Thymus (tissue), 11 donors: ENCODE results near the gene LELP1. TPM values are rescaled to one million over a fixed set of nuclear protein-coding genes. Genes with fewer than 3 reads are reported as not detected.

Experiments
- DNase-seq, 9 donors: peaks; one replicate each; pipeline ENCODE4 v3.0.0-alpha.2; 2013; ENCODE audit warnings: low spot score in 9 of 9, low read depth in 6 of 9, missing footprints in 1 of 9
- H3K27ac ChIP-seq, 2 donors: one replicate each; pipeline ENCODE4 v1.5.1; 2013; ENCODE audit warnings: control low read depth in 1 of 2, low read depth in 1 of 2, low read length in 1 of 2, mild to moderate bottlenecking in 1 of 2, moderate library complexity in 1 of 2
- H3K27me3 ChIP-seq, 2 donors: one replicate each; pipeline ENCODE4 v1.5.1; 2013; ENCODE audit warnings: low read length in 1 of 2; ENCODE audit not compliant: control insufficient read depth in 2 of 2, insufficient read depth in 1 of 2
- H3K36me3 ChIP-seq, 2 donors: one replicate each; pipeline ENCODE4 v1.5.1; 2013; ENCODE audit warnings: low read length in 1 of 2, mild to moderate bottlenecking in 1 of 2, moderate library complexity in 1 of 2; ENCODE audit not compliant: control insufficient read depth in 2 of 2, insufficient read depth in 2 of 2
- H3K4me1 ChIP-seq, 2 donors: one replicate each; pipeline ENCODE4 v1.5.1; 2013; ENCODE audit warnings: low read length in 2 of 2; ENCODE audit not compliant: control insufficient read depth in 2 of 2, insufficient read depth in 2 of 2
- H3K4me3 ChIP-seq, 2 donors: one replicate each; pipeline ENCODE4 v1.5.1; 2013; ENCODE audit warnings: low read length in 2 of 2, control low read depth in 1 of 2, mild to moderate bottlenecking in 1 of 2
- H3K9me3 ChIP-seq, 2 donors: one replicate each; pipeline ENCODE4 v1.5.1; 2013; ENCODE audit warnings: low read length in 1 of 2, mild to moderate bottlenecking in 1 of 2; ENCODE audit not compliant: control insufficient read depth in 2 of 2, insufficient read depth in 1 of 2
- WGBS: extraction: QIAGEN DNeasy Blood & Tissue Kit; methylation state at CpG from one replicate; pipeline ENCODE4 v1.1.7; 2013; 5-methylcytosine and 5-hydroxymethylcytosine counted together
- polyA plus RNA-seq: library from polyadenylated mRNA; stranded (reverse); fragments of 200-250 nt; gene quantifications from one replicate; pipeline ENCODE4 v1.2.3, GENCODE V29; 2013
- total RNA-seq: library from RNA; stranded (reverse); fragments of 120-200 nt; gene quantifications from one replicate; pipeline ENCODE4 v1.2.4, GENCODE V29; 2013
- donor health status: healthy.

The LELP1 gene
- total and polyA plus RNA-seq, 2 donors = 0.11 TPM; not detected in 1

DNA sequence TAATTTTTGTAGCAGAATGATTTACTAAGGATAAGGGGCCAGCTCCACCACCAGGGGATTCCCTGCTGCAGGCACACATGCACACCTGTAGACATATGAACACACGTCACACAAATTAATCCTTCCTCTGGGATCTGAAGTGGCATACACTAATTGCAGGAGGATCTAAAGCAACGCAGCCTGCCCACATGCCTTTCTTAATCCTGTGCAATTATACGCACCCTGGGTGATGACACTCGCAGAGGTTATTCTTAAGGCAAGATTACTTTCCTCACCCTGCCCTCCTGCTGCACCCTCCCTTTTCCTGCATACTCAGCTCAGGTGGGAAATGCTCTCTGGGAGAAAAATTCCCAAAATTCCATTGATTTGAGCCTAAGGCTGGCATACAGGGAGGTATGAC, 48.8 kb downstream of the LELP1 start:
- 95% methylated on average over 4 of the region's 4 CpGs for WGBS
- Histone ChIP-seq H3K27ac (no peak overlapping the region), H3K4me1 (no peaks in the 10 kb centered on the region), H3K9me3 (no peaks in the 10 kb centered on the region), H3K36me3 (no peaks in the 10 kb centered on the region), H3K4me3 (no peak overlapping the region), H3K27me3 (peaks cover 0 to 3% of the 10 kb centered on the region in 2 donors)
- DNase-seq = no peak

DNA sequence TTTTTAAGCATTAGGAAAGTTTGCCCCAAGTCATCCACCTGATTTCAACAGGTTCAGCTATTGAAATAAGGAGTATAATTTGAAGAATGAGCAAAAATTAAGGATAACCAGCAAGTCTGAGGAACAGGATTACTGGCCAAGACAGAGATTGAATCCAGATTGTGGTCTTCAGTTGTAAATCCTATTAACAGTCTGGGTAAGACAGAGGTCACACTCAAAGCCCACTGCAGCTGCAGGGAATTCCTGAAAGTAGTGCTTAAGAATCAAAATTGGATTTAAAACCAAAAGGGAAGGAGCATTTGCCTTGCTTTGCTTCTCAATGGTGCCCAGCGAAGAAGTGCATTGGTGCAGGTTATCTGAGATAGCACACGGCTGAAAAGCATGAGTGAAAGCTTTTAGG, 49.8 kb downstream of the LELP1 start:
- 49% methylated on average over 2 of the region's 2 CpGs for WGBS
- no peaks in the 10 kb centered on the region for H3K9me3 ChIP-seq
- no peak overlapping the region for H3K27ac ChIP-seq
- H3K4me1 ChIP-seq = no peaks in the 10 kb centered on the region
- no peaks in the 10 kb centered on the region for H3K36me3 ChIP-seq
- peaks cover under 1 to 3% of the 10 kb centered on the region in 2 donors for H3K27me3 ChIP-seq
- DNase-seq = no peak
- no peak overlapping the region for H3K4me3 ChIP-seq

DNA sequence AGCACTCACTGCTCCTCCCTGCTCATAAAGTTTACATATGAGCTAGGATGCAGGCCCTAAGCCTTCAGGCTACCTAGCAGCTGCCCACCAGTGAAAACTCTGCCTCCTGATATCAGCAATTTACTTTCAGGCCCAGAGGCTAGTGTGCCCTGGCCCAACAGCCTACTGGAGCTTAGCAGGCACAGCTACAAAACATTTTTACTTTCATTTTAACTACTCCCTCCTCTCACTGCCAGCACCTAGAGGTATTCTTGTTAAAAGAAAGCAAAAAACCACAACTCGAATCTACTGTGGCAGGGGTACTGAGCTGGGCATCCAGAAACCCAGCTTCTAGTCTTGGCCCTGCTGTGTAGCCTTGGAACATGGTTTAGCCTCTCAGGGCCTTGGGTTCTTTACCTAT, 50.5 kb downstream of the LELP1 start:
- no peak overlapping the region for H3K4me3 ChIP-seq
- H3K9me3 ChIP-seq = no peaks in the 10 kb centered on the region
- H3K27ac ChIP-seq = no peak overlapping the region
- no peaks in the 10 kb centered on the region for H3K4me1 ChIP-seq
- no peaks in the 10 kb centered on the region for H3K36me3 ChIP-seq
- WGBS = 39% methylated on average over 1 of the region's 1 CpG
- DNase-seq = no peak
- H3K27me3 ChIP-seq = peaks cover 1 to 3% of the 10 kb centered on the region in 2 donors

Other genes starting within 250 kb of the LELP1 start
- gene SPRR4, start 232.8 kb upstream of the LELP1 start, total RNA-seq = not detected
- gene SPRR4, start 232.8 kb upstream of the LELP1 start, polyA plus RNA-seq = 2.1 TPM
- gene SPRR1A, start 219.3 kb upstream of the LELP1 start, total RNA-seq = not detected
- gene SPRR1A, start 219.3 kb upstream of the LELP1 start, polyA plus RNA-seq = 41.1 TPM
- 0.28 TPM for gene SPRR3, start 201.7 kb upstream of the LELP1 start, total RNA-seq
- gene SPRR3, start 201.7 kb upstream of the LELP1 start, polyA plus RNA-seq = 9.7 TPM
- gene SPRR1B, start 172.2 kb upstream of the LELP1 start, total RNA-seq = 1.2 TPM
- gene SPRR1B, start 172.2 kb upstream of the LELP1 start, polyA plus RNA-seq = 132 TPM
- 0.19 TPM for gene SPRR2D, start 162.3 kb upstream of the LELP1 start, total RNA-seq
- 36.9 TPM for gene SPRR2D, start 162.3 kb upstream of the LELP1 start, polyA plus RNA-seq
- gene SPRR2A, start 145.9 kb upstream of the LELP1 start, total RNA-seq = 0.28 TPM
- 6.5 TPM for gene SPRR2A, start 145.9 kb upstream of the LELP1 start, polyA plus RNA-seq
- not detected for gene SPRR2B, start 131.8 kb upstream of the LELP1 start, total RNA-seq
- 3.1 TPM for gene SPRR2B, start 131.8 kb upstream of the LELP1 start, polyA plus RNA-seq
- gene SPRR2E, start 108.9 kb upstream of the LELP1 start, total RNA-seq = not detected
- 14.2 TPM for gene SPRR2E, start 108.9 kb upstream of the LELP1 start, polyA plus RNA-seq
- 0.09 TPM for gene SPRR2F, start 89.9 kb upstream of the LELP1 start, total RNA-seq
- 0.94 TPM for gene SPRR2F, start 89.9 kb upstream of the LELP1 start, polyA plus RNA-seq
- gene SPRR2G, start 52.5 kb upstream of the LELP1 start, total RNA-seq = 0.19 TPM
- gene SPRR2G, start 52.5 kb upstream of the LELP1 start, polyA plus RNA-seq = 14.7 TPM
- gene PRR9, start 14.2 kb downstream of the LELP1 start, total RNA-seq = 0.33 TPM
- 3.1 TPM for gene PRR9, start 14.2 kb downstream of the LELP1 start, polyA plus RNA-seq
- 0.33 TPM for gene LORICRIN, start 56.3 kb downstream of the LELP1 start, total RNA-seq
- 8.6 TPM for gene LORICRIN, start 56.3 kb downstream of the LELP1 start, polyA plus RNA-seq
- gene PGLYRP3, start 109.5 kb downstream of the LELP1 start, total RNA-seq = 0.14 TPM
- gene PGLYRP3, start 109.5 kb downstream of the LELP1 start, polyA plus RNA-seq = 0.94 TPM
- 1.3 TPM for gene PGLYRP4, start 145.4 kb downstream of the LELP1 start, total RNA-seq
- 6.1 TPM for gene PGLYRP4, start 145.4 kb downstream of the LELP1 start, polyA plus RNA-seq
- 281 TPM for gene S100A9, start 154.4 kb downstream of the LELP1 start, total RNA-seq
- 1,119 TPM for gene S100A9, start 154.4 kb downstream of the LELP1 start, polyA plus RNA-seq
- gene S100A12, start 172.2 kb downstream of the LELP1 start, total RNA-seq = 35.8 TPM
- 29.1 TPM for gene S100A12, start 172.2 kb downstream of the LELP1 start, polyA plus RNA-seq
- gene S100A8, start 187.6 kb downstream of the LELP1 start, total RNA-seq = 291 TPM
- 754 TPM for gene S100A8, start 187.6 kb downstream of the LELP1 start, polyA plus RNA-seq
- gene S100A7A, start 213.1 kb downstream of the LELP1 start, total RNA-seq = not detected
- 0.30 TPM for gene S100A7A, start 213.1 kb downstream of the LELP1 start, polyA plus RNA-seq